Measurements from ENCODE around the gene JAG1. TPM values are rescaled to one million over a fixed set of nuclear protein-coding genes. Genes with fewer than 3 reads are reported as not detected.

The JAG1 gene
- total RNA-seq, 2 donors from 2014 or later: 0.98 TPM; not detected in 1

DNA sequence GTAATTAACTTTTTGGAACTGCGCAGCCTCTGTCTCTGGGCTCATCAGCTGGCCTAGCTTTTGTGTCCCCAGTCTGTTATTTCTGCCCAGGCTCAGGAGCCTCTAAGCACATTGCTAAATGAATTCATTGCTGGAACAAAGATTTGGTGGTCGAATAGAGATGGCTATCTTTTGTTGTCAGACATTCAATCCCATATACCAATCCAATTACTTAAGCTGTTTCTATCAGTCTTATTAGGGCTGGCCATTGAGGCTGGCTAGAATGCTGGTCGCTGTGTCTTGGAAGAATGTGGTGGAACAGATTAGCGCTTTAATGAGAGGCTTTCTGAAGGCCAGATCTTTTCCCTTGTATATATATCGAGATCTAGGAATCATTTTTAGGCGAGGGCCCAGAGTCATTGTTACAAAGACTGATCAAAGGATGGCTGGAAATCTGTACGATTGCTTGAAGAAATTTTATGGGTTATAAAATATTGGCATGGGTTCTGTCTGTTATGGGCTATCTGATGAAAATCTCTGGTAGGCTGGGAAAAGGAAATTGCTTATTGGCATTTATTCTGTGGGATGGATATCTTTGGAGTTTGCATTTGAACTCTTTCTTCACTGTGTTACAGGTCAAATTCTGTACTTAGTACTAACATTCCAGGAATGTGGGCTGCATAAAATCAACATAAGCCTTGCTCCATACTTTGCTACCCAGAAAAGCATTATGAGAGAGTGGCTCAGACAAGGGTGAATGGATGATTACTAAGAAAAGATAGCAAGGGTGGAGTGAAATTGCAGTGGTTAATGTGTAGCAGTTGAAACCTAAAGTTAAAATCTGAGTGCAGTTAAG lies 34.8 kb upstream of the JAG1 start:
- Mint-ChIP-seq H3K9me3 (peaks cover 8% of the 10 kb centered on the region), H3K4me3 (no peak overlapping the region), H3K27me3 (peaks cover 18% of the 10 kb centered on the region), H3K27ac (no peak overlapping the region), H3K36me3 (ENCODE audit: low read depth) (no peaks in the 10 kb centered on the region), H3K4me1 (no peaks in the 10 kb centered on the region)
- ATAC-seq (replicated peaks): no peak

DNA sequence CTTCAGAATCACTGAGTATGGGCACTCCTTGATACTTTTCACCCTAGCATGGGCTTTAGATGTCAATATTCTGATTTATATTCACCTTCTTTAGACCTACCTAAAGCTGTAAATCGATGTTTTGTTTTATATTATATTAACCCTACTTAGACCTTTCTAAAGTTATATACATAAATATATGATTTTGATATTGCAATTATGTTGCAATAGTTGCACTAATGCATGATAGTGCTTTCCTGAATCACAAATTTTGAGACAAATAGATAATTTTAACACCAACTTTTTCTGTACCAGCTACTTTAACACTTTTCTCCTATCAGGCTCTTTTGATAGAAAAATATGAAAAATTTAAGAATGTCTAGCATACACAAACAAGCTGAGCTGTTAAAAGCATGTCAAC lies 34.0 kb upstream of the JAG1 start:
- Mint-ChIP-seq H3K27ac (no peak overlapping the region), H3K9me3 (peaks cover 8% of the 10 kb centered on the region), H3K4me1 (no peaks in the 10 kb centered on the region), H3K36me3 (ENCODE audit: low read depth) (no peaks in the 10 kb centered on the region), H3K27me3 (peaks cover 18% of the 10 kb centered on the region), H3K4me3 (no peak overlapping the region)
- ATAC-seq (replicated peaks): no peak

DNA sequence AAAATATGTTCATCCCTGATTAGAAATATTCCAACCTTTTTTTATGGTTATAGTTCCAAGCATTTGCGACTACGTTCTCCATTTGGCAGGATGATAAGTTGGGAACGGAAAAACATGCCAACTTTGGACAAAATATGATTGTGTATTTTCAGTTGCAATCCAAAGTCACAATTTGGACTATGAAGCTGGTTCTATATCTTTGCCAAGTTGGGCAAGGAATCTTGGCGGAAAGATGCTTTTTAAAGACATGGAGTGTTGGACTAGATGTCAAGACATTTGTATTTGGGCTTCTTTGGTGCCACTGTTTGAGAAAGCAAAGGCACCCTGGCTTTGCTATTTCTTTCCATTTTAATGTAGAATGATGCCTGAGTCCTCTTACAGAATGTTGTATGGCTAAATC lies 33.3 kb upstream of the JAG1 start:
- Mint-ChIP-seq H3K4me3 (no peak overlapping the region), H3K9me3 (peaks cover 8% of the 10 kb centered on the region), H3K27ac (no peak overlapping the region)

DNA sequence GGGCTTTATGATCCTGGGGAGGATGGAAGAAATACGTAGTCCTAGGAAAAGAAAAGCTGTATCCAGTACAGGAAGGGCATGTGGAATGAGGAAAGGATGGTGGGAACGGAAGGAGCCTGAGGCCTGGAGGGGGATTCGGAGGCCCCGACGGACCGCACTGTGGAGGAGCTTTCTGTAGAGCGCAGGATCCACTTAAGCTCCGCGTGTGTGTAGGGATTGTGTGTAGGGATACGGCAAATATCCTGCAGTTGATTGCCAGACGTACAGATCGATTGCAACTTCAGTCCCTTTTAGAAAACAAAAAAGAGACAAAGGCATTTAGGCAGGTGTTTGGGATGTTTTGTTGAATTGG lies 32.6 kb upstream of the JAG1 start:
- ATAC-seq (replicated peaks): no peak
- H3K4me3 Mint-ChIP-seq: no peak overlapping the region
- H3K36me3 Mint-ChIP-seq (ENCODE audit: low read depth): no peaks in the 10 kb centered on the region
- H3K9me3 Mint-ChIP-seq: peaks cover 8% of the 10 kb centered on the region
- no peaks in the 10 kb centered on the region for H3K4me1 Mint-ChIP-seq
- no peak overlapping the region for H3K27ac Mint-ChIP-seq
- peaks cover 18% of the 10 kb centered on the region for H3K27me3 Mint-ChIP-seq

More for the DNA sequence above, 33.3 kb upstream of the JAG1 start:
- H3K36me3 Mint-ChIP-seq (ENCODE audit: low read depth): no peaks in the 10 kb centered on the region
- no peaks in the 10 kb centered on the region for H3K4me1 Mint-ChIP-seq
- ATAC-seq (replicated peaks): no peak
- H3K27me3 Mint-ChIP-seq: peaks cover 18% of the 10 kb centered on the region

DNA sequence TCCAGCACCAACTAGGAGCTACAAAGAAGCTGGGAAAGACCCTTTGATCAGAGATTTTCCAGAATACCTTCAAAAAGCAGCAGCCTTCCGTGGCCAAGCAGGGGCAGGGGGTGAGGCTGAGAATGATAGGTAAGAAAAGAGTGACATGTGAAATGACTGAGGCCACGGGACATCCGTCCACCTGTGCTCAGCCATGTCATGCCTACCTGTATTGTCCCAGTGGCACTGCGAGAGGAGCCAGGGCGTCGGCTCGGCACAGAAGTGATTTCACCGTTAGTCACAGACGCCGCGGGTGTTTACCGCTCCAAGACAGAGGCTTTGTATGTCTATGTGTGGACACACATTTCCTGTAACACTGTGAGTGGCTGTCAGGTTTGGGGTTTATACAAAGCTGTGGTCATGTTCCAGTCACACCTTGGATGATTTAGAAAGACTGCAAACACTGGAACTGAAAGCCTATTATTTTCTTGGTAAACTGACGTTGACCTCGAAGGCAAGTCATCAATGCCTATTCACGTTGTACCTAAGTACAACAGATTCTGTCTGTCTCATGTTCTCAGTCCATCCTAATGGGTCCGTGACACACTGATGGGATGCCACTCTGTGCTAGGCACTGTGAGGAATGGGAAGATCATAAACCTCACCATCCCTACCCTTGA lies 32.1 kb upstream of the JAG1 start:
- Mint-ChIP-seq H3K4me1 (no peaks in the 10 kb centered on the region), H3K27ac (no peak overlapping the region), H3K27me3 (peaks cover 17% of the 10 kb centered on the region), H3K4me3 (no peak overlapping the region), H3K36me3 (ENCODE audit: low read depth) (no peaks in the 10 kb centered on the region), H3K9me3 (peaks cover 8% of the 10 kb centered on the region)
- ATAC-seq (replicated peaks): no peak

DNA sequence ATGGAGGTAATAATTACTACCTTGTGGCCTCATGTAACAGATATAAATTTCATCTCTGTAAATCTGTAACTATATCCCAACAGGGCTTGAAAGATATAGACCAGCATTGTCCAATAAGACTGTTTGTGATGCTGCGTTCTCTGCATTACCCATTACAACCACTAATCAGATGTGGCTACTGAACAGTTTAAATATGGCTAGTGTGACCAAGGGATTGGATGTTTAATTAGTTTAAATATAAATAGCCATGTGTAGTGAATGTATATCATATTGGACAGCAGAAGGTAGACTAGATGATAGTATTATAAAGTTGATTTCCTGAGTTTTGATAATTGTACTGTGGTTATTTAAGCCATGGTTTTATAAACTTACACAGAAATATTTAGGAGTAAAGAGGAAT lies 27.8 kb upstream of the JAG1 start:
- Mint-ChIP-seq H3K4me1 (no peaks in the 10 kb centered on the region), H3K36me3 (ENCODE audit: low read depth) (no peaks in the 10 kb centered on the region), H3K27ac (no peak overlapping the region), H3K27me3 (peaks cover 14% of the 10 kb centered on the region), H3K4me3 (no peak overlapping the region), H3K9me3 (peaks cover 8% of the 10 kb centered on the region)
- no peak for ATAC-seq (replicated peaks)

DNA sequence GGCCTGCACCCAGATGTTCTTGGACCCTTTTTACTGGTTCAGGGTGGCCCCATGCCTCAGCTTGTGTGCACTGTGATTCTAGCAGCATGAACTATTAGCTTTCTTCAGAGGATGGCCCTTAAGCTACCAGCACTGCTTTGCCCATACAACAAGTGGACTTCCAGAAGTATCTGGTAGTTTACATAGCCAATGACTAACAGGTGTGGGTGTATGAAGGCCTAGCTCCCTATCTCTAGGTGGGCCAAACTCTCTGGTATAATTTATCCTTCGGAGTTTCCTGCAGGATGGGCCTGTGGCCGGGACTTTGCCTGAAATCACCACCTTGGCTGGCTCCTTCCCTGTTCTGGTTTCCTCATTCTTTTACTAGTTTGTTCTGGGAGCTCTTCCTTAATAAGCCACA lies 26.1 kb upstream of the JAG1 start:
- ATAC-seq (replicated peaks): no peak
- no peak overlapping the region for H3K27ac Mint-ChIP-seq
- H3K9me3 Mint-ChIP-seq: peaks cover 6% of the 10 kb centered on the region
- peaks cover 7% of the 10 kb centered on the region for H3K27me3 Mint-ChIP-seq
- no peaks in the 10 kb centered on the region for H3K36me3 Mint-ChIP-seq (ENCODE audit: low read depth)
- no peaks in the 10 kb centered on the region for H3K4me1 Mint-ChIP-seq
- H3K4me3 Mint-ChIP-seq: no peak overlapping the region

DNA sequence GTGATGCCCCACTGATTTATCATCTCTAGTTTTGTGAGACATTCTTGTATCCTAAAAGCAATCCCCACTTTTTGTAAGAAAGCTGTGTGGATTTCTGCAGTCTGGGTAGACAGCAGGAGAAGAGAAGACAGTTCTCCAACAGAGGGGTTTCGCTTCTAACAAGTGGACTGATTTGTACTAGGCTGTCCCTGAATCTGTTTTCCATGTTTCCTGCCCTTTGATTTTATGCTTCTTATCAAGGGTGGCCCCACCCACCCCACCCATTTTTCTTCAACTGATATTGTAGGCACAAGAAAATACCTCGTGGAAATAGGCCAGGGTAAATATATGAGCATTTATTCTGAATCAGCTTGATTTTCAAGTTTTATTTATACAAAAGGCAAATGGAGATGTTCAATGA lies 25.7 kb upstream of the JAG1 start:
- Mint-ChIP-seq H3K4me1 (no peaks in the 10 kb centered on the region), H3K36me3 (ENCODE audit: low read depth) (no peaks in the 10 kb centered on the region), H3K4me3 (no peak overlapping the region), H3K27ac (no peak overlapping the region), H3K9me3 (peaks cover 4% of the 10 kb centered on the region), H3K27me3 (peaks cover 6% of the 10 kb centered on the region)
- ATAC-seq (replicated peaks): no peak

DNA sequence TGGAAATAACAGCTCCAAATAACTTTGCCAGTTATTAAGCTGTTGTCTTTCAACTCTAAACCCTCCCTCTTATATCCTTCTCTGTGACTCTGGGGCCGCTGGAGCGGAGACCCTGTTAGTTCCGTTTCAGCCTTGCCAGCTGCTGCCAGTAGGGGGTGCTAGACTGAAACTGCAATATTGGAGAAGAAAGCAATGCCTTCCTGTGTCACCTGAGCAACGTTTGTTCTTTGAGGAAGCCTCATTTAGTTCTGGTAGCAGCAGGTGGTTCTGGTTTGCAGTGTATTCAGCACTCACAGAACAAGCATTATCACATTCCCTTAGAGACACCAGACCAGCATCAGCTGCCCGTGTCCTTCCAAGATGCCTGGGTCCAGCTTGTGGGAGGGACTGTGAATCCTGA lies 22.9 kb upstream of the JAG1 start:
- H3K27ac Mint-ChIP-seq: no peak overlapping the region
- H3K9me3 Mint-ChIP-seq: no peaks in the 10 kb centered on the region
- no peak for ATAC-seq (replicated peaks)
- H3K27me3 Mint-ChIP-seq: peaks cover 3% of the 10 kb centered on the region
- no peaks in the 10 kb centered on the region for H3K36me3 Mint-ChIP-seq (ENCODE audit: low read depth)
- no peaks in the 10 kb centered on the region for H3K4me1 Mint-ChIP-seq
- H3K4me3 Mint-ChIP-seq: no peak overlapping the region

DNA sequence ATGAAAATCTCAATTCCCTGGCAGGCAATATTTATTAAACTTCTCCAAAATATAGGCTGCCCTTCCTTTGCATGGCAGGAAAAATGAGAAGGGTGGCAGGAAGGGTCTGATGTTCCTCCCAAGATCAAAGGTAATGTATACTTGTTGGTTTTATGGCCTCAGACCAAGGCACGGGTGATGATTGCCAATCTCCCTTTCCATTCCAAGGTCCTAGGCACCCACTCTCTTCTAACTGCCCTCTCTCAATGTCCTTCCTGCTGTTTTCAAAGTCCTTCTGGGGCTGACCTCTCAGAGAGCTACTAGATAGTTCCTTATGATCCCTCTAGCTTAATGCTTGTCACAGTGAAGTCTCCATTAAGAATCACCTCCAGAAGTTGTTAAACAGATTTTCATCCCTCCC lies 15.6 kb upstream of the JAG1 start:
- Mint-ChIP-seq H3K27ac (no peak overlapping the region), H3K4me1 (no peaks in the 10 kb centered on the region), H3K36me3 (ENCODE audit: low read depth) (no peaks in the 10 kb centered on the region), H3K4me3 (no peak overlapping the region), H3K9me3 (no peaks in the 10 kb centered on the region), H3K27me3 (peaks cover 12% of the 10 kb centered on the region)
- no peak for ATAC-seq (replicated peaks)

DNA sequence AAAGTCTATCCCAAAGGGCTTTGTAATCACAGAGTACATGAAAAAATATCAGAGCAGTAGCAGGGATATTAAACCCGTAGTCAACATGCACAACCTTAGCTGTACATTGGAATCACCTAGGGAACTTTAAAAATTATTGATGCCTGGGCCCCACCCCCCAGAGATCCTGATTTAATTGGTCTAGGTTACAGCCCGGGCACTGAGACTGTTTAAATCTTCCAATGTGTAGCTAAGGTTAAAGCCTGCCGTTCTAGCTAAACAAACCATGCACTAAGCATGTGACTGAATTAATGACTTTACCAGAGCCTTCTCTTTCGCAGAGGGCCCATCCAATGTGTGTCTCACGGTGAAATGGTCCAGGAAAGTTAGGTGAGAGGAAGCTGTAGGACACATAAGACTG lies 14.1 kb upstream of the JAG1 start:
- ATAC-seq (replicated peaks): no peak
- no peaks in the 10 kb centered on the region for H3K4me1 Mint-ChIP-seq
- H3K9me3 Mint-ChIP-seq: no peaks in the 10 kb centered on the region
- H3K27me3 Mint-ChIP-seq: peaks cover 13% of the 10 kb centered on the region
- H3K36me3 Mint-ChIP-seq (ENCODE audit: low read depth): no peaks in the 10 kb centered on the region
- H3K4me3 Mint-ChIP-seq: no peak overlapping the region
- no peak overlapping the region for H3K27ac Mint-ChIP-seq

DNA sequence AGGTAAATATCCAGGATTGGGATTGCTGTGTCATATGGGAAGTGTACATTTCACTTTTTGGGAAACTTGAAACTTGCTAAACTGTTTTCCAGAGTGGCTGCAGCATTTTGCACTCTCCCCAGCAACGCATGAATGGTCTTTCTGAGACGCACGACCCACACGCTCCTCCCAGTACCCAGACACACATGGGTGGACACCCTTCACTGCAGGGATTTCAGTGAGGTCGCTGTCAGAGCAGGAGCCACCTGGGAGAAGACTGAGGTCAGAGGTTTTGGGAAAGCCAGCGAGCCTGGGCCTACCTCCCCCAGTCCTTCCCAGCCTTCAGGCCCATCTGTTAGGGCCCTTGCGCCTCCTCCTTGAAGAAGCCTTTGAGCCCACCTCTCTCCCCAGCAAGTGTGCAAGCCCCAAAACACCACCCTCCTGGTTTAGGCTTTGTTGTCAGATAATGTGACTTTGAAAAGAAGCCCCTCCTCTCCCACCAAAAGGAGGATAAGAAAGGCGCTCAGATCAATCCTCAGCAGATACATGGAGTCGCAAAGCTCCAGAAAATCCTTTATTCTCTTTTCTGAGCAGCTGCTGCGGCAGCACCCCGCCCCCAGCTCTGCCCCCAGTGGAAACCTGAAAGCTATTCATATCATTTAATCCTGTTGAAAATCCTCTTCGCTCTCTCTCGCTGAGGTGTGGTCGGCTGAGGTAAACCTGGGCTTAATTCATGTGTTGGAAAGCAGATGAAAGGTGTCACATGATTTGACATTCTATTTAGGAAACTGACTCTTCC lies 12.7 kb upstream of the JAG1 start:
- Mint-ChIP-seq H3K36me3 (ENCODE audit: low read depth) (no peaks in the 10 kb centered on the region), H3K27ac (no peak overlapping the region), H3K4me3 (no peak overlapping the region), H3K27me3 (peaks cover 16% of the 10 kb centered on the region), H3K4me1 (no peaks in the 10 kb centered on the region), H3K9me3 (no peaks in the 10 kb centered on the region)
- ATAC-seq (replicated peaks): no peak

DNA sequence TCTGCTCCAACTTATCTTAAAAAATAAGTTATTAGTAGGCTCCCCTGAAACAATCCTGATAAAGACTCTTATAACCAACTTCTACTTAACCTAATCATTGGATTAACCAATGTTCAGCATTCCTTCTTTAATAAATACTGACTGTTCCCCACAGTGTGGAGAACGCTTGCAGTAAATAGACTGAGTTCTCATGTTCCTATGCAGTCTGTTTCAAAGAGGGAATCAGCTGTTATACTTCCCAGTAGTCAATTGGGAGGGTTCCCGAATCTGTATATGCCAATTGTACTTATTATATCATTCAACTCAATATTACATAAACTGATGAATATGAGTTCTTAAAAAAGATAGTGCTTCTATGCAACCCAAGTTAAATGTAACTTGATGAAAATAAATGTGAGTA lies 9.7 kb upstream of the JAG1 start:
- H3K4me3 Mint-ChIP-seq: no peak overlapping the region
- no peaks in the 10 kb centered on the region for H3K36me3 Mint-ChIP-seq (ENCODE audit: low read depth)
- H3K9me3 Mint-ChIP-seq: no peaks in the 10 kb centered on the region
- no peaks in the 10 kb centered on the region for H3K4me1 Mint-ChIP-seq
- peaks cover 17% of the 10 kb centered on the region for H3K27me3 Mint-ChIP-seq
- ATAC-seq (replicated peaks): no peak
- no peak overlapping the region for H3K27ac Mint-ChIP-seq

DNA sequence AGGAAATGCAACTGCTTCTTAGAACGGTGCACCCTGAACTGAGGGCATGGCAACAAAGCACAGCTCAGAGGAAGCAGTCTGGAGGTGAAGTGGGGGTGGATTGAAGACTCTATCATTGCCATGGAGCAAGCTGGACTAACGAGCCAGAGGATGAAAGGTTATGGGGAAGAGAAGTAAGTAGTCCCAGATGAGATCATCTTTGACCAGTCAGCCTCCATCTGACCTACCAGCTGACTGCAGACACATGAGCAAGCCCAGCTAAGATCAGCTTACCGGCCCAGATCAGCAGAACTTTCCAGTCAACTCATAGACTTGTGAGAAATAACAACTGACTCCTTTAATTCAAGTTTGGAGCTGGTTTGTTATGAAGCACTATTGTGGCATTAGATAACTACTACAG lies 9.1 kb upstream of the JAG1 start:
- H3K4me1 Mint-ChIP-seq: no peaks in the 10 kb centered on the region
- no peaks in the 10 kb centered on the region for H3K36me3 Mint-ChIP-seq (ENCODE audit: low read depth)
- no peak for ATAC-seq (replicated peaks)
- H3K27me3 Mint-ChIP-seq: peaks cover 18% of the 10 kb centered on the region
- H3K4me3 Mint-ChIP-seq: no peak overlapping the region
- H3K27ac Mint-ChIP-seq: no peak overlapping the region
- H3K9me3 Mint-ChIP-seq: no peaks in the 10 kb centered on the region

DNA sequence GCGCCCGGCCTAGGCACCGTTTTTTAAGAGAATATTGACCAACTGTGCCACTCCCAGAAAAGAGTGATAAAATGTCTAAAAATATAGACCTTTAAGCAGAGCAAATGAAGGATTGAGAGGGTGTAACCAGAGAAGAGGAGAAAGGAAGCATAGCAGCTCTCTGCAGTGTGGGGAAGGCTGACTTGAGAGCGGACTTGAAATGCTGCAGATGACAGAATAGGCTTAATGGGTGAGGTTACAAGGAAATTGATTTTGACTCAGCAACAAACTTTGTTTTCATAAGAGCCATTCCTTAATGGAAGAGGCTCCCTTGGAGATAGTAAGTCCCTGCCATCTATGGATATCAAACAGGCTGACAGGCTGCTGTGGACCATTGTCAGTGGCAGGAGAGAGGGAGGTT lies 7.7 kb upstream of the JAG1 start:
- H3K9me3 Mint-ChIP-seq: no peaks in the 10 kb centered on the region
- H3K27ac Mint-ChIP-seq: no peak overlapping the region
- no peaks in the 10 kb centered on the region for H3K4me1 Mint-ChIP-seq
- H3K27me3 Mint-ChIP-seq: peaks cover 23% of the 10 kb centered on the region
- ATAC-seq (replicated peaks): no peak
- H3K36me3 Mint-ChIP-seq (ENCODE audit: low read depth): no peaks in the 10 kb centered on the region
- no peak overlapping the region for H3K4me3 Mint-ChIP-seq

Measured in activated T-helper 17 cell treated with anti-CD3 and anti-CD28 coated beads, Interleukin-2, amount 50 U/mL, for 72 hours (primary cell).